Stimulated activated CD8-positive, alpha-beta memory T cell treated with anti-CD3 and anti-CD28 coated beads, Interleukin-4, amount 100 ng/mL, for 48 hours (primary cell): ENCODE measurements around the gene OXA1L.
"Not testable (repeated sequence)": the region's sequence is repeated elsewhere in the genome, so short reads cannot be mapped to it uniquely, and the experiment has no call there.

Source experiments
- DNase-seq: peaks from one replicate; pipeline ENCODE4 v3.0.0-alpha.2; 2020

The OXA1L gene

DNA sequence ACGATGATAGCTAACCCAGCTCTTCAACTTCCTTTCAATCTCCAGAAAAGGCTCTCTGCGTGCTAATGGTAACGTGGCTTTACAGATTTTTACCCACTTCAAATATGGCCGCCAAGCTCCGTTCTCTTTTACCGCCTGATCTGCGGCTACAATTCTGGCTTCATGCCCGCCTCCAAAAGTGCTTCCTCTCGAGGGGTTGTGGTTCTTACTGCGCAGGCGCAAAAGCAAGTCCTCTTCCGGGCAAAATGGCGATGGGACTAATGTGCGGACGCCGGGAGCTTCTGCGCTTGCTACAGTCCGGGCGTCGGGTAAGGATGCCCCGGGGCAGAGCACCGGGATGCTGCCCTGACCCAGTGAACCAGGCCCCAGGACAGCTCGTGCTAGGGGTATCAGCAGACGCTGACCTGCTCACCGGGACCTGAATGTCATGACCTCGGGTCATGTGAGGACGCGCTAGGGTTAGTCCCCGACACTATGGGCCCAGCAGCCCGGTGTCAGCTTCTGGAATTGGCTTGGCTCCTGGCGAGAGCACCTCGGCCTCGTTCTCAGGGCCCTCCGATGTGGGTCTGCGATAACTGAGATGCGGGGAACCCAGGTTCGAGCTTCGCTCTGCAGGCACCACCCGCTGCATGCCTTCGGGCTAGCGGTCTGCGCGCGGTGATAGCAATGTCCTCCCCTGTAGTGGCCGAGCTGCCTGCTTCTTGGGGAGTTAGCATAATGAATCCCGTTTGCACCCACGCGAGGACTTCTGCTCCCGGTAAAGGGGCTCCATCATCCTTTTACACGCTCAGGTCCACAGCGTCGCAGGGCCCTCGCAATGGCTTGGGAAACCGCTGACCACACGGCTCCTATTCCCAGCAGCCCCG lies at the start of gene OXA1L:
TSS of gene OXA1L (plus strand) at position 232 of the 866 bp plus-strand sequence. CDS start at position 246, 14 bp downstream.
- peak; percentile 94 for DNase-seq

DNA sequence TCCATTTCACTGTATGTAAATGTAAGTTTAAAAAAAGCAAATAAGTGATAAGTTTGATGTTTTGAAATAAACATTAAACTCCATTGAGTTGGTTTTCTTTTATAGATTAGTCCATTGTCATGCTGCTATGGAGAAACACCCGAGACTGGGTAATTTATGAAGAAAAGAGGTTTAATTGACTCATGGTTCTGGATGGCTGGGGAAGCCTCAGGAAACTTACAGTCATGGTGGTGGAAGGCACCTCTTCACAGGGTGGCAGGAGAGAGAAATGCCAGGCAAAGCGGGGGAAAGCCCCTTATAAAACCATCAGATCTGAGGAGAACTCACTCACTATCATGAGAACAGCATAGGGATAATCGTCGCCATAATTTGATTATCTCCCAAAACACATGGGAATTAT lies 48.4 kb upstream of the OXA1L start:
- no peak for DNase-seq

DNA sequence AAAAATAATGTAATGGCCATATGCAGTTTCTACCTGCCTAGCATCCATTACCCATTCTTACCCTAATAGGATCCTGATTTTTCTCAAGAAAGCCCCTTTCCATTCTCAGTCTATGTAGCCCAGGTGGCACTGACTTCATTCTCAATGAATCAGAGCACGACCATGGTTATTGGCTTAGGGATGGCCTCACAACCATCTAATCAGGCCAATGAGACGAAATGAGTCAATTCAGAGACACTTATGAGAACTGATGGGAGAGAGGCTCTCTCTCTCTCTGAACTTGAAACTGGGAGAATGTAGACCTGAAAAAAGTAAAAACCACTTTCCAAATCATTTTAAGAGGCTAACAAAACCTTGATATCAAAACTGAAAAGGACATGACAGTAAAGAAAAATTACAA lies 45.3 kb upstream of the OXA1L start:
- DNase-seq, result no peak

DNA sequence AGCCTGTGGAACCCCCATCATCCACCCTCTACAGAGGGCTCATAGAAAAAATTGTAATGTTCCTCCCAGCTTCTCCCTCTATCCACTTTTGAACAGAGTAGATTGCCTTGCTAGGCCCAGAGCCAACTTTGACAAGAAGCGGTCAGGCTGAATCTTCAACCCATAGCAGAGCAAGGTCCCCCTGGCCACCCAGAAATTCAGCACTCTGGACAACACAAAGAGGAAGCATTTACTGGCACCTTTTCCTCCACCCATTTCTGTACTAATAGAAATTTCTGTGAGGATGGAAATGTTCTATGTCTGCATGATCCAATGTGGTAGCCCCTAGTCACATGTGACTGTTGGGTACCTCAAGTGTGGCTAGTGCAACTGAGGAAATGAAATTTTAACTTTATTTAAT lies 42.7 kb upstream of the OXA1L start:
- no peak for DNase-seq

DNA sequence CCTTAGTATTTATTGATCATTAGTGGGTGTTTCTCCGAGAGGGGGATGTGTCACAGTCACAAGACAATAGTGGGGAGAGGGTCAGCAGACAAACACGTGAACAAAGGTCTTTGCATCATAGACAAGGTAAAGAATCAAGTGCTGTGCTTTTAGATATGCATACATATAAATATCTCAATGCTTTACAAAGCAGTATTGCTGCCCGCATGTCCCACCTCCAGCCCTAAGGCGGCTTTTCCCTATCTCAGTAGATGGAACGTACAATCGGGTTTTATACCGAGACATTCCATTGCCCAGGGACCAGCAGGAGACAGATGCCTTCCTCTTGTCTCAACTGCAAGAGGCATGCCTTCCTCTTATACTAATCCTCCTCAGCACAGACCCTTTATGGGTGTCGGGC lies 41.6 kb upstream of the OXA1L start:
- DNase-seq, result not testable (repeated sequence)

DNA sequence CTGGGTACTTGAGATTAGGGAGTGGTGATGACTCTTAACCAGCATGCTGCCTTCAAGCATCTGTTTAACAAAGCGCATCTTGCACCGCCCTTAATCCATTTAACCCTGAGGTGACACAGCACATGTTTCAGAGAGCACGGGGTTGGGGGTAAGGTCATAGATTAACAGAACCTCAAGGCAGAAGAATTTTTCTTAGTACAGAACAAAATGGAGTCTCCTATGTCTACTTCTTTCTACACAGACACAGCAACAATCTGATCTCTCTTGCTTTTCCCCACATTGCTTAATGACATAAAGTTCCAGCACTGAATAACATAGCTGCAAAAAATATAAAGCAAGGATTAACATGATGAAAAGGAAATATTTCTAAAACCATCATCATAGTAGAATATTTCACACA lies 41.1 kb upstream of the OXA1L start:
- DNase-seq, result not testable (repeated sequence)

DNA sequence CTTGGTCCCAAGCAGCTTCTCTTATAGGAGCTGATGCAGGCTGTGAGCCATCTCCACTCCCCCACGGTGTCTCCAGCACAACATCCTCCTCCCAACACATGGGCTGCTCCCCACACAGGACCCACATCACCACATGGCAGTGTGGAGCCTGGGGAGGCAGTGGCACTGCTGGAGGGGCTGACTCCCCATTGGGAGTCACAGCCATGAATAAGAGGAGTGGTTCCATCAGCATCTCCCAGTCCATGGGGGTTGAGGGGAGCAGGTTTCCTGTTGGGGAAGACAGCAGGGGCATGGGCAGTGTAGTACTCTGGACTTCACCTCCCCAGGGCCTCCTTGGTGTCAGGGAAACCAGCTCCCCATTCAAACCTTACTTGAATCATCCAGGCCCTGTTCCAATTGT lies 40.5 kb upstream of the OXA1L start:
- DNase-seq, result no peak

DNA sequence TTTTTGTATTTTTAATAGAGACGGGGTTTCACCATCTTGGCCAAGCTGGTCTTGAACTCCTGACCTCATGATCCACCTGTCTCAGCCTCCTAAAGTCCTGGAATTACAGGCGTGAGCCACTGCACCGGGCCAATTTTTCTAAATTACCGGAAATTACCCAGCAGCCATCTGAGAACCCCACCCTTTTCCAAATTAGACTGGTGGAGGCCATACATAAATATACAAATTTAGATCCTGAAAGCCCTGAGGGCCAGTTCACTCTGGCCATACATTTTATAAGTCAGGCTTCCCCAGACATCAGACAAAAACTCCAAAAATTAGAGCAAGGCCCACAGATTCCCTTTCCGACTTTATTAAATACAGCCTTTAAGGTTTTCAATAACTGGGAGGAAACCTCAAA lies 34.4 kb upstream of the OXA1L start:
- DNase-seq, result not testable (repeated sequence)

DNA sequence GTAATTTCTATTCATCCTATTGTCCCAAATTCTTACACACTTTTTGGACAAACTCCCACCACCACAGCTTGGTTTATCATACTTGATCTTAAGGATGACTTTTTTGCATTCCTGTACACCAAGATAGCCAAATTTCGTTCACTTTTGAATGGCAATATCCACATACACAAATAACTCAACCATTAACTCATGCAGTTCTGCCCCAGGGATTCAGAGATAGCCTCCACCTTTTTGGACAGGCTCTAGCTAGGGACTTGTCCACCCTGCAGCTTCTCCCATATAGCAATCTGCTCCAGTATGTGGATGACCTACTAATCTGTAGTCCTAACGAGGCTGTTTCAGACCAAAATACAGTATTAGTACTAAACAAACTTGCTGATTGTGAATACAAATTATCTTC lies 32.7 kb upstream of the OXA1L start:
- no peak for DNase-seq

DNA sequence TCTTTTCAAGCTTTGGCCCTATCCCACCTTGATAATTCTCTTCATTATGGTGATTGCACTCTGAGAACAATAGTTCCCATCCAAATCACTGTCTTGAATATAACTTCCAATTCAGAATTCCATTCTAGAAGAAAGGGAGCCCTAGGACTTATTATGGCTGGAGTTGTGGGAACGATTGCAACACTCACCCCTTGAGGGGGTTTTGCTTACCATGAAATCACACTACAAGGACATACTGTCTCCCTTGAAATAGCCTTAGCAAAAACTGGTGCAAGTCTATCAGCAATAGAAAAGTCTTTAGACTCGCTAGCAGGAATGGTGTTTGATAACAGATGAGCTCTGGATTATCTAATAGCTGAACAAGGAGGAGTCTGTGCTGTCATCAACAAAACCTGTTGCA lies 31.4 kb upstream of the OXA1L start:
- DNase-seq, result no peak

DNA sequence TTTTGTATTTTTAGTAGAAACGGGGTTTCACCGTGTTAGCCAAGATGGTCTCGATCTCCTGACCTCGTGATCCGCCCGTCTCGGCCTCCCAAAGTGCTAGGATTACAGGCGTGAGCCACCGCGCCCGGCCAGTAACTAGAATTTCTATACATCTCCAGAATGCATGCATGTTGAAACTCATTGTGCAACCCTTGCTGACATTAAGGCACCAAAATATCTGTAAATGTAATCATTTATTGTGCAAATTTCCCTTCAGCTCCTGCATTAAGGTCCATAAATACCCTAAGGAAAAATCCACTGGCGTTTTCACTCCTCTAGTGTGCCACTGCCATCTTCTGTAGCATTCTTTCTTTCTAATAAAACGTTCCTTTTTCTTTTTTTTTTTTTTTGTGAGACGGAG lies 30.1 kb upstream of the OXA1L start:
- DNase-seq, result not testable (repeated sequence)

DNA sequence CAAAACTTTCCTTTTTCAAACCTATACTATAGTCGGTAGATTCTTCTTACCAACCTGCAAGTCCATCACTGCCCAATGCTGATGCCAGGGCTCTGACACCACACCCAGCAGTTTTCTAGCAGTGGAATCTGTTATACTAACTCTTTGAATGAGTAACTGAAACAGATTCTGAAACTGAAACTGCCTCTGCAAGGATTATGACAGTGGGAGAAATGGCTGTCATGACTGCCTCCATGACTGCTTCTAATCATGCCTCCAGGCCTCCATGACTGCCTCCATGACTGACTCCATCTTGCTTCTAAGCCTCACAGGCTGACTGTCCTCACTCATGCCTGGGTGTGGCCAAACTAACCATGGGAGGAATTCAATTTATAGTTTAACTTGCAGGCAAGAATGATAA lies 29.4 kb upstream of the OXA1L start:
- DNase-seq, result peak; percentile 60

DNA sequence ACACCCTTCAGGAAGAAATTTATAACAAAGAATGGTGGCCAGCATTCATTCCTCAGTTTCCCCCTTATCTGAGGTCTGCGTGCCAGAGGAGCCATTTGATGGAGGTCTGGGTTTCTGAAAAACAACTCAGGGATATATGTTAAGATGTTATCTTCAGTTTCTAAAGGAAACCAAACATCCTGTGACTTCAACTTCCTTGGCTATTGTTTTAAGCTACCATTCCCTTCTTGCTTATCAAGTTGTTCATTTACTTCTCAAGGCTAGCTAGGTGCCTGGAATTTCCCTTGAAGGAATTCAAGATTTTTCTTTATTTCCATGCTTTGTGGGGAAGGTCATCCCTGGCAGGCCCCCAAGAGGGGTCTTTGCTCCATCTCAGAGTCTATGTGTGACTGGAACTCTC lies 27.1 kb upstream of the OXA1L start:
- no peak for DNase-seq

DNA sequence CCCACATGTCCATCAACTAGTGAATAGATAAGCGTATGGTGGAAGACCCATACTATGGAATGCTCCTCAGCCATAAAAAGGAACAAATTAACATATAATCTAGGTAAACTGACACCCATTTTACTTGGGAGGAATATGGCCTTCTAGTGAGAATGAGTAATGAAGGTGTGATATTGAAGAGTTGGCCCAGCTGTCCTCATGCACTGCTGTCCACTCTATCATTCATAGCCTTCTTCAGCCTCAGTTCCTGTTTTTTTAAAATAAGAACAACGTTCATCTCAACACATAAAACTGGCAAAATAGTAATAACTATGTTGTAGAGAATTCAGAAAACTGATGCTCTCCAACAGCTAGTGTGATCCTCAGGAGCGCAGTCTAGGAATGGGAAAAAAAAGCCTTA lies 26.5 kb upstream of the OXA1L start:
- no peak for DNase-seq

DNA sequence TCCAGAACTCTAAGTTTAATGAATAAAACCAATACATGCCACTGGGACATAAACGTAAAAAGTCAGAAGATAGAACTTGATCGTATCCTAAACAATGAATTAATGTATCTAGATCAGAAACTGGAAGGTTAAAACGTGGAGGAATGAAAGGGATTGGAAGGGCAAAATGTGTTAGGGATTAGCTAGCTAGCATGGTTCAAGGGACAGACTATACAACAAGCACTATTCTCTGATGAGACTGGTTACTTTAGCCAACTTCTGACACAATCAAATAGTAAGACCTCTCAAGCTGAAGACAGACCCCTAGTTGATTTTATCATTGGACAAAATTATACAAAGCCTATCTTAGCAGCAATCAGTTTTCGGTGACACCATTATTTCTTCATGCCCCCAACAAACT lies 18.7 kb upstream of the OXA1L start:
- DNase-seq, result no peak

DNA sequence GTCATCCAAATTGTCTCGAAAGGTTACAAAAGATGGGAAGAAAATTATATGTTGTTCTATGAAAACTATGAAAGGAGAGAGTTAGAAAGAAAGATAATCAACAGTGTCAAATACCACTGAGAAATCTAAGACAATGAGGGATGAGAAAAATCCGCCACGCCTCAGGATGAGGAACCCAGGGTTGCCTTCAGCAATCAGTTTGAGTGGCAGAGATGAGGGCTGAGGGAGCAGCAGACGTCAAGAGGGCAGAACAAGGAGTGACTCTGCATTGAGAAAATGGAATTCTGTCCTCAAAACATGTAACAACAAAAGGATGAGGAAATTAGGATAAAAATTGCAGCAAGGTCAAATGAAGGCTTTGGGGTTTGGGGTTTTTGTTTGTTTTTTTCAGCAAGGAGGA lies 18.3 kb upstream of the OXA1L start:
- no peak for DNase-seq

DNA sequence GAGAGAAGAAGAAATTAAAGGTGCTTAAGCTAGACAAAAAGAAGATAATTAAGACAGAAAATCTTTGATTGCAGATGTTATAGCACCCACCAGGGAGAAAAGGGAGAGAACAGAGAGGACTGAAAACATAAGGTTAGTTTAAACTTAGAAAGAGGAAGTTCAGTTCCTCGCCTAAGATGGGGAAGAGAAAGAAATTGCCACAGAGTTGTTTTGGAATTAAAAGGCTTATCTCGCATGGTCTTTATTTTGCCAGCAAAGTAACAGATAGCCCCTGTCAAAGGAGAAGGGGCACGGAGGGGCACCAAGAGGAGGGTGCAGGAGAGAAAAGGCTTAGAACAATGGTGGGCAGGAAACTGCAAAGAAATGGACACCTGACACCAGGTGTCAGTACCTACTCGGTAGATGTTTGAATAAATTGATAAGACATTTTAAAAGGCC lies 17.8 kb upstream of the OXA1L start:
- no peak for DNase-seq

DNA sequence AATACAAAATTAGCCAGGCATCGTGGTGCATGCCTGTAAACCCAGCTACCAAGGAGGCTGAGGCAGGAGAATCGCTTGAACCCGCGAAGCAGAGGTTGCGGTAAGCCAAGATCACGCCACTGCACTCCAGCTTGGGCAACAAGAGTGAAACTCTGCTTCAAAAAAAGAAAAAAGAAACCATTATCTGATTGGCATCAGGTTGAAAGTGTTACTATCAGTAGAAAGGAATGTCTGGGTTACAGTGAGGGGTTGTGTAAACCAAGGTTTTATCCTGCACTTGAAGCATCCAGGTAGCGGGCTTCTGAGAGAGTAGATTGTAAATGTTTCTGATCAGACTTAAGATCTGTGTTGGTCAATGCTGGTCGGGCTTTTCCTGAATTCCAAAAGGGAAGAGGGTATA lies 14.1 kb upstream of the OXA1L start:
- no peak for DNase-seq

DNA sequence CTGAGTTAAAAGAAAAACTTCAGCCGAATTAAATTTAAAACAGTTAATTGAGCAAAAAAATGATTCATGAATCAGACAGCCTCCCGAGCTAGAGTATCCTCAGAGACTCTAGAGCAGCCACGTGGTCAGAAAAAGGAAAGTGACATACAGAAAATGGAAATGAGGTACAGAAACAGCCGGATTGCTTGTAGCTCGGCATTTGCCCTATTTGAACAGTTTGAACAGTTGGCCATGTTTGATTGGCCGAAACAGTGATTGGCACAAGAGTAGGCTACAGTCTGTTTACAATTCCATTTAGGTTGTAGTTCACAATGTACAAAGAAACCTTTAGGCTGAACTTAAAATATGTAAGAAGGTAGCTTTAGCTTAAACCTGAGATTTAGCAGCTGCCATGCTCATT lies 12.9 kb upstream of the OXA1L start:
- no peak for DNase-seq

DNA sequence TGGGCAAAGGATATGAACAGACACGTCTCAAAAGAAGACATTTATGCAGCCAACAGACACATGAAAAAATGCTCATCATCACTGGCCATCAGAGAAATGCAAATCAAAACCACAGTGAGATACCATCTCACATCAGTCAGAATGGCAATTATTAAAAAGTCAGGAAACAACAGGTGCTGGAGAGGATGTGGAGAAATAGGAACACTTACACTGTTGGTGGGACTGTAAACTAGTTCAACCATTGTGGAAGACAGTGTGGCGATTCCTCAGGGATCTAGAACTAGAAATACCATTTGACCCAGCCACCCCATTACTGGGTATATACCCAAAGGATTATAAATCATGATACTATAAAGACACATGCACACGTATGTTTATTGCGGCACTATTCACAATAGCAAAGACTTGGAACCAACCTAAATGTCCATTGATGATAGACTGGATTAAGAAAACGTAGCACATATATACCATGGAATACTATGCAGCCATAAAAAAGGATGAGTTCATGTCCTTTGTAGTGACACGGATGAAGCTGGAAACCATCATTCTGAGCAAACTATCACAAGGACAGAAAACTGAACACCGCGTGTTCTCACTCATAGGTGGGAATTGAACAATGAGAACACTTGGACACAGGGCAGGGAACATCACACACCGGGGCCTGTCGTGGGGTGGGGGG lies 8.4 kb upstream of the OXA1L start:
- not testable (repeated sequence) for DNase-seq

DNA sequence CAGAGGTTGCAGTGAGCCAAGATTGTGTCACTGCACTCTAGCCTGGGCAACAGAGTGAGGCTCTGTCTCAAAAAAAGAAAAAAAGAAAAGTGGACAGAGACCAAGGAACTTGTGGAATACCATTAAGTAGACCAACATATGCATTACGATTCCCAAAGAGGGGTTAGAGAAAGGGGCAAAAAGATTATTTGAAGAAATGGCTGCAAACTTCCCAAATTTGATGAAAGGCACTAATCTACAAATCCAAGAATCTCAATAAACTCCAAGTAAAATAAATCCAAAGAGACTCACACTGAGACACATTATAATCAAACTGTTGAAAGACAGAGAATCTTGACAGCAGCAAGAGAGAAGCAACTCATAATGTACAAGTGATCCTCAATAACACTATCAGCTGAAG lies 4.8 kb upstream of the OXA1L start:
- no peak for DNase-seq

DNA sequence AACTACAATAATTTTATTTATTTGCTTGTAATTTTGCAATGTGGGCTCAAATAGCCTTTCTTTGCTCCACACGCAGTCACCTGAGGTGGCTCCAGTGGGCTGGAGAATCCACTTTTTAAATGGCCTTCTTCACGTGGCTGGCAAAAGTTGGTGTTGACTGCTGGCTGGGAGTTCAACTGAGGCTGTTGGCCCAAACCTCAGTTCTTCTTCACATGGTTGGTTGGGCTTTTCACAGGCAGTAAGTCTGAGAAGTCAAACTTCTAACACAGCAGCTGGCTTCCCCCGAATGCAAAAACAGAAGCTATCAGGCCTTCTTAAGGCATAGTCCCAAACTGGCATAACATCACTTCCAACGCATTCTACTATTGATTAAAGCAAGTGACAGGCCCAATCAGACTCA lies 2.1 kb upstream of the OXA1L start:
- no peak for DNase-seq

DNA sequence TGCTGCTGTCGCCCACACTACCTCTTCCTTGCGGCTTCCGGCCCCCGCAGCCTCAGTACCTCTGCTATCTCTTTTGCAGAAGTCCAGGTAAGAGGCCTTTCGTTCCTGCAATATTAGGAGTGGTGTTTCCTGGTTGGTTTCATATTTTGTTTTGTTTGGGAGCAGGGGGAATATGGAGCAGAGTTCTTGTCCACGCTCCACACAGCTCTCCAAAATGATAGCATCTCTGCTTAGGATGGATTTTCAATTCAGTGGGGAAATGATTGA lies 768 bp downstream of the OXA1L start:
- no peak for DNase-seq

DNA sequence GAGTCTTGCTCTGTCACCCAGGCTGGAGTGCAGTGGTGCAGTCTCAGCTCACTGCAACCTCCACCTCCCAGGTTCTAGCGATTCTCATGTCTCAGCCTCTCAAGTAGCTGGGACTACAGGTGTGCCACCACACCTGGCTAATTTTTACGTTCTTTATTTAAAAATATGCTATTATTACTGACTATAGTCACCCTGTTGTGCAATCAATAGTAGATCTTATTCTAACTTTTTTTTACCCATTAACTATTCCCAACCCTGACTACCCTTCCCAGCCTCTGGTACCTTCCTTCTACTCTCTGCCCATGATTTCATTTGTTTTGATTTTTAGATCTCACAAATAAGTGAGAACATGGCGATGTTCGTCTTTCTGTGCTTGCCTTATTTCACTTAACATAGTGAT lies 2.5 kb downstream of the OXA1L start:
- no peak for DNase-seq

DNA sequence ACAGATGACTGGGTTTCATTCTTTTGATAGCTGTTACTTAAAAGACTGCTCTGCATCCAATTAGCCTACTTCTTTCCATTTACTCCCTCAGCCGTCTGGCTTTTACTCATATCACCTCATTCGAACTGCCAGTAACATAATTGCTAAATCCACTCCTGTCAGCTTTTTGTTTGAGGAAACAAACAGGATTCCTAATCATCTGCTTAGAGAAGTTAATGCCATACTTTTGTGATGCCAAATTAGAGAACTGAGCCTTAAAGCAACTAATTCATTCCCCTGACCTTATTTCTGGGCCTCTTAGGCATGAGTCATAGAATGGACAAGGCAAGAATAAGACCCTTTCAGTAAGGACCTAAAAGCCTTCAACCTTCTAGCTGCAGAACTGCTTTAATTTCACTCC lies 2.9 kb downstream of the OXA1L start:
- DNase-seq, result no peak
